ENCODE measurements around the gene KLHL9. TPM values are rescaled to one million over a fixed set of nuclear protein-coding genes. Genes with fewer than 3 reads are reported as not detected.

KLHL9 gene
- total RNA-seq, 1 experiment from 2014 or later, result 8.9 TPM

DNA sequence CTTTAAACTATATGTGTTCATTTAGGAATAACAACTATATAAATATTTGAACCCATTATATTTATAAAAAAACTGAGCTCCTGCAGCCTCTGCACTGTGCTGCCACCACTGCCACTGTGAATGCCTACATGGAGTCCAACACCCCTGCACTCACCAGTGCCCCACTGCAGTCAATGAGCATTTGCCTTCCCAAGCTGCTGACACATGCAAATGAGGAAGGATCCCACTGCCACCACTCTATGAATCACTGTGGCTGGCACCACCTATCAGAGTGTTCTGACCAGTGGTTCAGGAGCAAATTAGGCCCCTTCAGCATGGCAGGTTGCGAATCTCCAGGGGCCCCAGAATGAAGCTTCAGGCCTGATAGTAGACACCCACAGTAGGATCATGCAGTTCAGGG is 39.2 kb downstream of the KLHL9 start:
- intact Hi-C loops (cut with micrococcal nuclease; ENCODE audit: unreplicated experiment), result no loop called here
- no peaks in the 10 kb centered on the region for H3K36me3 ChIP-seq (ENCODE audit: insufficient read depth, low read length, poor library complexity, severe bottlenecking)
- H3K27me3 ChIP-seq (replicated peaks; ENCODE audit: insufficient read depth, low read depth, low read length, poor library complexity), result peaks cover 13% of the 10 kb centered on the region
- no peak overlapping the region for H3K27ac ChIP-seq (ENCODE audit: low read depth, low read length, poor library complexity, severe bottlenecking)
- no peak overlapping the region for H3K4me3 ChIP-seq (ENCODE audit: low read depth, low read length, poor library complexity, severe bottlenecking)
- H3K9me3 ChIP-seq (ENCODE audit: low read depth, low read length, poor library complexity, severe bottlenecking), result no peaks in the 10 kb centered on the region
- no TSS peak for BruUV-seq (replicated peaks)
- ChIA-PET POLR2A (ENCODE audit: low non-redundant PET) (no interaction called here), CTCF (no interaction called here)
- no peak for TF ChIP-seq EZH2 (IDR thresholded peaks at IDR 0.05; ENCODE audit: borderline replicate concordance, low read depth, low read length, poor library complexity, severe bottlenecking)
- no peak for TF ChIP-seq CTCF (conservative IDR thresholded peaks at IDR 0.05; ENCODE audit: low read depth, low read length)
- no peak for DNase-seq (ENCODE audit: low spot score)
- H3K4me1 ChIP-seq (ENCODE audit: insufficient read depth, low read length, poor library complexity, severe bottlenecking), result no peaks in the 10 kb centered on the region

DNA sequence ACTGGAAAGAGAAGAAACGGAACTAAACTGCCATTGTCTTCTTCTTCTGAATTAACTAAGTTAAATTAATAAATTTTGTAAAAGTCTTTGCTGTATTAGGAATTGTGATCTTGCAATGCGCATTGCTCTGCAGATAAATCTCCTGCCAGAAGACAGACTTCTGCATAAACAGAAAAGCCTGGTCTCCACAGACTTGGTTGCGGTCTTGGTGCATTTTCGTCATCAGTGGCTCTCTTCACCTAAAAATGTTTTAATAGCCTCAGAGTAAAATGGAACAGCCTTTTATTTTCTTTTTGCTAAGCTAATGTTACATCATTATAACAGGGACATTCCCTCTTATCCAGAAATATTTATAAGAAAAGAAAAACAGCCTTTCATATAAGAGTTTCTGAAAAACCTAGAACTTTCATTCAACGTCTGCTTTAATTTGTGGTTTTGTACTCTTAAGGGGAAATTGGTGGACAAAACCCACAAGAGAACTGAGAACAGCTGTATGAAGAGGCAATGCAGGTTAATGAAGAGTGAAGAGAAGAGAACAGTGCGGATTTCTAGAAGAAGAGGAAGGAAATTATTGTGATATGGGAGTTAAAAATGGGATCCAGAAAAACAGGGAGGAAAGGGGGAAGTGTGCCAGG is 40.2 kb downstream of the KLHL9 start:
- TF ChIP-seq EZH2 (IDR thresholded peaks at IDR 0.05; ENCODE audit: borderline replicate concordance, low read depth, low read length, poor library complexity, severe bottlenecking), result no peak
- no peak for TF ChIP-seq CTCF (conservative IDR thresholded peaks at IDR 0.05; ENCODE audit: low read depth, low read length)
- no peak overlapping the region for H3K4me3 ChIP-seq (ENCODE audit: low read depth, low read length, poor library complexity, severe bottlenecking)
- peaks cover 11% of the 10 kb centered on the region for H3K27me3 ChIP-seq (replicated peaks; ENCODE audit: insufficient read depth, low read depth, low read length, poor library complexity)
- no TSS peak for BruUV-seq (replicated peaks)
- ChIA-PET POLR2A (ENCODE audit: low non-redundant PET) (no interaction called here), CTCF (no interaction called here)
- no peak overlapping the region for H3K27ac ChIP-seq (ENCODE audit: low read depth, low read length, poor library complexity, severe bottlenecking)
- H3K36me3 ChIP-seq (ENCODE audit: insufficient read depth, low read length, poor library complexity, severe bottlenecking), result no peaks in the 10 kb centered on the region
- H3K4me1 ChIP-seq (ENCODE audit: insufficient read depth, low read length, poor library complexity, severe bottlenecking), result no peaks in the 10 kb centered on the region
- H3K9me3 ChIP-seq (ENCODE audit: low read depth, low read length, poor library complexity, severe bottlenecking), result no peaks in the 10 kb centered on the region
- DNase-seq (ENCODE audit: low spot score), result no peak
- intact Hi-C loops (cut with micrococcal nuclease; ENCODE audit: unreplicated experiment), result no loop called here

DNA sequence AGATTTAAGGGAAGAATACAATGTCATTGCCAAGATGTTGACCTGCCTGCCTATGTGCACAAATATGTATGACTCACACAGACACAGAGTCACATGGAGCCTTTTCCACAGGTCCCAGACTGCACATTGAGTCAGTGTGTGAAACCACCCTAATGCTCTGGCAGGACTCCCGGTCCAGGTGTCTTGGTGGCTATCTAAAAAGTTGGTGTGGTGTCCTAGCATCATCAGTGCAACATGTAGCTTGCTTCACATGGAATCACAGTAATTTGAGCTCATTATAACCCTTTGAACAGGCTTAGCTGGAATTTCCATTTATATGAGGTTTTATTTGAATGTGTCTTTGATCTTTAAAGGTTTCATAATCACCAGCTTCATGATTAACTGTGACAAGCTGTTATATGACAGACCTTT is 40.8 kb downstream of the KLHL9 start:
- ChIA-PET CTCF (no interaction called here), POLR2A (ENCODE audit: low non-redundant PET) (no interaction called here)
- H3K4me3 ChIP-seq (ENCODE audit: low read depth, low read length, poor library complexity, severe bottlenecking), result no peak overlapping the region
- TF ChIP-seq EZH2 (IDR thresholded peaks at IDR 0.05; ENCODE audit: borderline replicate concordance, low read depth, low read length, poor library complexity, severe bottlenecking) (no peak), CTCF (conservative IDR thresholded peaks at IDR 0.05; ENCODE audit: low read depth, low read length) (no peak)
- no peaks in the 10 kb centered on the region for H3K4me1 ChIP-seq (ENCODE audit: insufficient read depth, low read length, poor library complexity, severe bottlenecking)
- no peaks in the 10 kb centered on the region for H3K9me3 ChIP-seq (ENCODE audit: low read depth, low read length, poor library complexity, severe bottlenecking)
- H3K36me3 ChIP-seq (ENCODE audit: insufficient read depth, low read length, poor library complexity, severe bottlenecking), result no peaks in the 10 kb centered on the region
- peaks cover 11% of the 10 kb centered on the region for H3K27me3 ChIP-seq (replicated peaks; ENCODE audit: insufficient read depth, low read depth, low read length, poor library complexity)
- DNase-seq (ENCODE audit: low spot score), result no peak
- no TSS peak for BruUV-seq (replicated peaks)
- H3K27ac ChIP-seq (ENCODE audit: low read depth, low read length, poor library complexity, severe bottlenecking), result no peak overlapping the region
- intact Hi-C loops (cut with micrococcal nuclease; ENCODE audit: unreplicated experiment), result no loop called here

All from A673 (cell line).